PFSK-1 (cell line): ENCODE measurements around the gene HEPN1.

Experiments
- FOXP2 ChIP-seq: optimal IDR thresholded peaks from 2 replicates; pipeline ENCODE3; 2011; ENCODE audit warnings: borderline replicate concordance, control low read depth, inconsistent platforms; ENCODE audit not compliant: insufficient read depth; ENCODE audit errors: extremely low read length, extremely low read depth
- POLR2AphosphoS5 ChIP-seq: IDR thresholded peaks from 2 replicates; pipeline ENCODE4 v1.6.1; 2012; ENCODE audit warnings: low read depth, mild to moderate bottlenecking, control low read depth, low read length, moderate library complexity
- REST ChIP-seq, 2 experiments: IDR thresholded peaks; 2 replicates each; pipeline versions ENCODE4 v1.6.1 to v1.8.0; 2011 to 2012; ENCODE audit warnings: low read depth in 2 of 2, low read length in 2 of 2, control low read depth in 1 of 2, inconsistent platforms in 1 of 2, mild to moderate bottlenecking in 1 of 2, moderate library complexity in 1 of 2; ENCODE audit not compliant: insufficient read depth in 1 of 2
- SIN3A ChIP-seq: IDR thresholded peaks from 2 replicates; pipeline ENCODE4 v1.6.1; 2012; ENCODE audit warnings: mild to moderate bottlenecking, low read length, moderate library complexity, borderline replicate concordance; ENCODE audit not compliant: insufficient read depth
- TAF1 ChIP-seq: IDR thresholded peaks from 2 replicates; pipeline ENCODE4 v1.6.1; 2012; ENCODE audit warnings: low read length, control low read depth, borderline replicate concordance; ENCODE audit not compliant: insufficient read depth

HEPN1 gene

GRCh38 chr11:124935548-124936514 lies 16.8 kb downstream of the HEPN1 start, which contains the start of gene HEPACAM:
Gene HEPACAM (minus strand): TSS chr11:124936047. CDS start chr11:124936006, 41 bp downstream.
- no peak for TF ChIP-seq TAF1

GRCh38 chr11:124937336-124937935 lies 18.4 kb downstream of the HEPN1 start:
- TF ChIP-seq SIN3A (no peak), TAF1 (no peak), POLR2AphosphoS5 (no peak), REST (IDR thresholded peaks at IDR 0.05; ENCODE audit: insufficient read depth in 1 of 2, low read depth in 2 of 2, low read length in 2 of 2) (no peak), FOXP2 (no peak)

- TF ChIP-seq REST (IDR thresholded peaks at IDR 0.05; ENCODE audit: insufficient read depth in 1 of 2, low read depth in 2 of 2, low read length in 2 of 2) (no peak), SIN3A (no peak), TAF1 (no peak), FOXP2 (no peak), POLR2AphosphoS5 (no peak)
These were observed 19.2 kb downstream of the HEPN1 start for GRCh38 chr11:124938206-124938765.

GRCh38 chr11:124938970-124939369 lies 19.9 kb downstream of the HEPN1 start:
- TF ChIP-seq SIN3A (no peak), POLR2AphosphoS5 (no peak), FOXP2 (no peak), REST (IDR thresholded peaks at IDR 0.05; ENCODE audit: insufficient read depth in 1 of 2, low read depth in 2 of 2, low read length in 2 of 2) (no peak), TAF1 (no peak)

- no peak for TF ChIP-seq REST (IDR thresholded peaks at IDR 0.05; ENCODE audit: insufficient read depth in 1 of 2, low read depth in 2 of 2, low read length in 2 of 2)
- TF ChIP-seq TAF1: no peak
- no peak for TF ChIP-seq POLR2AphosphoS5
- no peak for TF ChIP-seq FOXP2
- TF ChIP-seq SIN3A: no peak
These were observed 22.7 kb downstream of the HEPN1 start for GRCh38 chr11:124941703-124942102.
